H9 (cell line): ENCODE data around the gene TAGLN2. TPM values are rescaled to one million over a fixed set of nuclear protein-coding genes. Genes with fewer than 3 reads are reported as not detected.

ENCODE experiments used
- DNase-seq: peaks from one replicate; pipeline ENCODE4 v3.0.0-alpha.2; 2017
- H2AFZ ChIP-seq: one replicate; pipeline ENCODE4 v1.6.1; 2013; ENCODE audit warnings: mild to moderate bottlenecking, low read length, control low read depth, moderate library complexity
- H2AK5ac ChIP-seq: 2 replicates; pipeline ENCODE4 v1.6.1; 2013; ENCODE audit warnings: low read length, control low read depth, mixed read lengths; ENCODE audit not compliant: insufficient read length
- H2BK120ac ChIP-seq: one replicate; pipeline ENCODE4 v1.6.1; 2013; ENCODE audit warnings: low read depth, mild to moderate bottlenecking, low read length, control low read depth, inconsistent platforms; ENCODE audit not compliant: poor library complexity, severe bottlenecking
- H2BK12ac ChIP-seq: 2 replicates; pipeline ENCODE4 v1.6.1; 2013; ENCODE audit warnings: low read length, control low read depth, mixed read lengths, low read depth; ENCODE audit not compliant: insufficient read length
- H2BK15ac ChIP-seq: 2 replicates; pipeline ENCODE4 v1.6.1; 2013; ENCODE audit warnings: low read depth, low read length, control low read depth
- H2BK20ac ChIP-seq: one replicate; pipeline ENCODE4 v1.6.1; 2013; ENCODE audit warnings: low read depth, mild to moderate bottlenecking, low read length, control low read depth, inconsistent platforms; ENCODE audit not compliant: poor library complexity, severe bottlenecking
- H2BK5ac ChIP-seq: 2 replicates; pipeline ENCODE4 v1.6.1; 2013; ENCODE audit warnings: low read length, control low read depth, mixed read lengths; ENCODE audit not compliant: insufficient read length
- H3K14ac ChIP-seq: 2 replicates; pipeline ENCODE4 v1.6.1; 2013; ENCODE audit warnings: low read length, control low read depth; ENCODE audit not compliant: insufficient read depth
- H3K18ac ChIP-seq: 2 replicates; pipeline ENCODE4 v1.6.1; 2013; ENCODE audit warnings: low read depth, mild to moderate bottlenecking, mixed read lengths, low read length, control low read depth; ENCODE audit not compliant: insufficient read length
- H3K23ac ChIP-seq: 2 replicates; pipeline ENCODE4 v1.6.1; 2013; ENCODE audit warnings: low read length, control low read depth, mixed read lengths, low read depth; ENCODE audit not compliant: insufficient read length
- H3K23me2 ChIP-seq: 2 replicates; pipeline ENCODE4 v1.6.1; 2013; ENCODE audit warnings: low read depth, mild to moderate bottlenecking, mixed read lengths, low read length, control low read depth; ENCODE audit not compliant: insufficient read length, poor library complexity, severe bottlenecking
- H3K27ac ChIP-seq: 2 replicates; pipeline ENCODE4 v1.5.1; 2013; ENCODE audit warnings: low read length, control low read depth, mixed read lengths, low read depth; ENCODE audit not compliant: insufficient read length
- H3K27me3 ChIP-seq: 2 replicates; pipeline ENCODE4 v1.6.1; 2013; ENCODE audit warnings: low read length, control low read depth, inconsistent platforms; ENCODE audit not compliant: insufficient read depth
- H3K4ac ChIP-seq: 2 replicates; pipeline ENCODE4 v1.6.1; 2013; ENCODE audit warnings: low read depth, mild to moderate bottlenecking, control low read depth, inconsistent platforms, low read length, moderate library complexity
- H3K4me1 ChIP-seq: 2 replicates; pipeline ENCODE4 v1.6.1; 2013; ENCODE audit warnings: low read length, control low read depth, inconsistent platforms; ENCODE audit not compliant: insufficient read depth
- H3K4me2 ChIP-seq: 2 replicates; pipeline ENCODE4 v1.6.1; 2013; ENCODE audit warnings: low read length, control low read depth, mixed read lengths; ENCODE audit not compliant: insufficient read length, insufficient read depth
- H3K56ac ChIP-seq: 2 replicates; pipeline ENCODE4 v1.6.1; 2013; ENCODE audit warnings: low read depth, mild to moderate bottlenecking, mixed read lengths, low read length, control low read depth; ENCODE audit not compliant: insufficient read length
- H3K79me1 ChIP-seq: 2 replicates; pipeline ENCODE4 v1.6.1; 2013; ENCODE audit warnings: low read depth, mild to moderate bottlenecking, moderate library complexity, low read length, control low read depth, inconsistent platforms; ENCODE audit not compliant: insufficient read depth, poor library complexity, severe bottlenecking
- H3K79me2 ChIP-seq: 2 replicates; pipeline ENCODE4 v1.6.1; 2013; ENCODE audit warnings: low read length, control low read depth, inconsistent platforms; ENCODE audit not compliant: insufficient read depth
- H3K9ac ChIP-seq: 2 replicates; pipeline ENCODE4 v1.6.1; 2013; ENCODE audit warnings: low read length, control low read depth, mixed read lengths; ENCODE audit not compliant: insufficient read length; ENCODE audit errors: extremely low read depth
- H3K9me3 ChIP-seq: one replicate; pipeline ENCODE4 v1.6.1; 2013; ENCODE audit warnings: low read depth, low read length, inconsistent platforms; ENCODE audit not compliant: control insufficient read depth
- H3T11ph ChIP-seq: one replicate; pipeline ENCODE4 v1.6.1; 2013; ENCODE audit warnings: mild to moderate bottlenecking, low read length, control low read depth, inconsistent platforms
- H4K20me1 ChIP-seq: one replicate; pipeline ENCODE4 v1.6.1; 2013; ENCODE audit not compliant: control insufficient read depth, insufficient read length, insufficient read depth
- H4K5ac ChIP-seq: 2 replicates; pipeline ENCODE4 v1.6.1; 2013; ENCODE audit warnings: low read depth, mild to moderate bottlenecking, mixed read lengths, low read length, control low read depth; ENCODE audit not compliant: insufficient read length
- H4K8ac ChIP-seq: replicated peaks from 2 replicates; pipeline ENCODE4 v1.6.1; 2013; ENCODE audit warnings: low read length, control low read depth, mixed read lengths, low read depth; ENCODE audit not compliant: insufficient read length
- H4K91ac ChIP-seq: 2 replicates; pipeline ENCODE4 v1.6.1; 2013; ENCODE audit warnings: low read depth, mild to moderate bottlenecking, moderate library complexity, mixed read lengths, low read length, control low read depth; ENCODE audit not compliant: insufficient read length
- H3K27ac Mint-ChIP-seq, 3 experiments: 2 replicates in 2 of 3; 3 replicates in 1 of 3; pipeline ENCODE4 v1.8.0; 2020 to 2021; ENCODE audit warnings: mixed read lengths in 3 of 3, mild to moderate bottlenecking in 1 of 3, moderate library complexity in 1 of 3
- H3K27me3 Mint-ChIP-seq: 2 replicates; pipeline ENCODE4 v1.8.0; 2021; ENCODE audit warnings: low read depth, mild to moderate bottlenecking, moderate library complexity, mixed read lengths
- H3K36me3 Mint-ChIP-seq, 3 experiments: 2 replicates in 2 of 3; 3 replicates in 1 of 3; pipeline ENCODE4 v1.8.0; 2020 to 2021; ENCODE audit warnings: low read depth in 3 of 3, mixed read lengths in 3 of 3; ENCODE audit not compliant: insufficient read depth in 1 of 3
- H3K4me1 Mint-ChIP-seq, 2 experiments: 2 replicates each; pipeline ENCODE4 v1.8.0; 2020; ENCODE audit warnings: mixed read lengths in 2 of 2
- H3K4me3 Mint-ChIP-seq, 2 experiments: 2 replicates in 1 of 2; 3 replicates in 1 of 2; pipeline ENCODE4 v1.8.0; 2020 to 2021; ENCODE audit warnings: mild to moderate bottlenecking in 2 of 2, mixed read lengths in 2 of 2, moderate library complexity in 1 of 2
- H3K9me3 Mint-ChIP-seq, 2 experiments: 2 replicates in 1 of 2; 3 replicates in 1 of 2; pipeline ENCODE4 v1.8.0; 2020; ENCODE audit warnings: mild to moderate bottlenecking in 2 of 2, mixed read lengths in 2 of 2, moderate library complexity in 1 of 2
- CTCF ChIP-seq: fragments of 200-600 bp; sonication (generic); conservative IDR thresholded peaks from 3 replicates; pipeline ENCODE4 v1.8.0; 2021; ENCODE audit warnings: antibody characterized with exemption, mild to moderate bottlenecking
- WGBS: extraction: QIAGEN DNeasy Blood & Tissue Kit; methylation state at CpG from one replicate; pipeline ENCODE4 v1.1.7; 2013; ENCODE audit warnings: missing lambda C conversion rate, low lambda C conversion rate, mixed read lengths; ENCODE audit not compliant: insufficient read length; ENCODE audit errors: extremely low coverage; 5-methylcytosine and 5-hydroxymethylcytosine counted together
- total RNA-seq: library from RNA; stranded (reverse); gene quantifications from 2 replicates; pipeline ENCODE4 v1.2.1, GENCODE V29; 2021

The TAGLN2 gene
- total RNA-seq, 1 experiment from 2014 or later = 76.7 TPM

GRCh38 chr1:159918352-159919200 is 6.7 kb downstream of the TAGLN2 start:
- no peaks in the 10 kb centered on the region for H3K79me2 ChIP-seq
- H3K4me1 ChIP-seq = peaks cover 16% of the 10 kb centered on the region; the same call in 1 of the 2 replicates
- no peak overlapping the region for H3K4me2 ChIP-seq

More at GRCh38 chr1:159918352-159919200, 6.7 kb downstream of the TAGLN2 start:
- Histone ChIP-seq H2BK12ac (no peak overlapping the region), H2BK5ac (no peak overlapping the region), H3K27me3 (no peaks in the 10 kb centered on the region), H3K14ac (no peak overlapping the region), H4K5ac (no peak overlapping the region), H3K79me1 (no peaks in the 10 kb centered on the region), H3K27ac (no peak overlapping the region), H2BK15ac (no peak overlapping the region), H2BK120ac (no peak overlapping the region), H2AK5ac (no peak overlapping the region), H3K9ac (no peak overlapping the region), H3K4ac (no peak overlapping the region), H3K9me3 (no peaks in the 10 kb centered on the region), H3T11ph (no peak overlapping the region), H4K8ac (no peak overlapping the region), H2AFZ (no peak overlapping the region), H4K91ac (no peak overlapping the region), H3K18ac (no peak overlapping the region), H3K23ac (no peak overlapping the region), H3K56ac (no peak overlapping the region), H3K23me2 (no peaks in the 10 kb centered on the region), H2BK20ac (no peak overlapping the region), H4K20me1 (no peaks in the 10 kb centered on the region)
- WGBS = no CpG with 5 or more reads among the region's 13 CpGs
- Mint-ChIP-seq H3K36me3 (peaks cover 0 to 35% (median 20%) of the 10 kb centered on the region in 3 experiments; a peak in 5 of 7 replicates), H3K9me3 (no peaks in the 10 kb centered on the region; a peak in 1 of 5 replicates), H3K4me1 (peaks cover 51 to 56% of the 10 kb centered on the region in 2 experiments), H3K27me3 (0 out of 2 replicates have a peak, but pooled peaks cover 2% of the 10 kb centered on the region), H3K4me3 (no peak overlapping the region), H3K27ac (no peak overlapping the region)
- no peak for TF ChIP-seq CTCF
- DNase-seq = no peak
